Coronary artery (tissue), 2 donors: Measurements from ENCODE around the gene PCDHB2.
"Not testable (repeated sequence)": the region's sequence is repeated elsewhere in the genome, so short reads cannot be mapped to it uniquely, and the experiment has no call there.

Source experiments
- DNase-seq: peaks from one replicate; pipeline ENCODE4 v3.0.0-alpha.2; 2017; ENCODE audit warnings: low spot score
- H3K27ac ChIP-seq, 2 donors: fragments of 200-600 bp; sonication (generic); one replicate each; pipeline ENCODE4 v1.5.1; 2016 to 2019
- H3K4me3 ChIP-seq: fragments of 200-600 bp; sonication (generic); 2 replicates; pipeline ENCODE4 v1.5.1; 2016; ENCODE audit warnings: mild to moderate bottlenecking, moderate library complexity
- TF ChIP-seq, protein P1 (sequence below): fragments of 200-600 bp; sonication (generic); IDR thresholded peaks from one replicate; pipeline ENCODE4 v1.5.1; 2019; ENCODE audit warnings: antibody characterized with exemption

The PCDHB2 gene

DNA sequence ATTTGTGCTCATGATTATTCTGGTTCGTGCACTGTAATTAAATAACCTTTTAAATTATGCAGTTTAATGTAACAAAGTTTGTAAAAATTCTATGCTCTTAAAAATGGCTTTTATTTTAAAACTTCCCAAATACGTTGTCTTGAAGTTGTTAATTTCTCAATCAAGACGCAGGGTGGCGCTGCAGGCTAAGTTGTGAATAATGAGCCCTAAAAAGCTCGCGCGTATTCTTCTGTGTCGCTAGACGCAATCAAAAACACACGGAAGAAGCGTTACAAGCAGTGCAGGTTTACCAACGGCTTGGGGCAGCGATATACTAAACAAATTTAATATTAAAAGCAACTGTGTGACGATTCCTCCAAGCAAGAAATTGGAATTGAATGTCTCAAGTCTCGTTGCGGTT is 27.1 kb downstream of the PCDHB2 start, which contains the start of gene PCDHB4:
Gene PCDHB4, plus strand, starts transcription at position 256 of the 400 bp plus-strand sequence. CDS start 181 bp downstream, outside the sequence.
- H3K27ac ChIP-seq = no peak within 1 kb of the TSS
- TF ChIP-seq, protein P1, sequence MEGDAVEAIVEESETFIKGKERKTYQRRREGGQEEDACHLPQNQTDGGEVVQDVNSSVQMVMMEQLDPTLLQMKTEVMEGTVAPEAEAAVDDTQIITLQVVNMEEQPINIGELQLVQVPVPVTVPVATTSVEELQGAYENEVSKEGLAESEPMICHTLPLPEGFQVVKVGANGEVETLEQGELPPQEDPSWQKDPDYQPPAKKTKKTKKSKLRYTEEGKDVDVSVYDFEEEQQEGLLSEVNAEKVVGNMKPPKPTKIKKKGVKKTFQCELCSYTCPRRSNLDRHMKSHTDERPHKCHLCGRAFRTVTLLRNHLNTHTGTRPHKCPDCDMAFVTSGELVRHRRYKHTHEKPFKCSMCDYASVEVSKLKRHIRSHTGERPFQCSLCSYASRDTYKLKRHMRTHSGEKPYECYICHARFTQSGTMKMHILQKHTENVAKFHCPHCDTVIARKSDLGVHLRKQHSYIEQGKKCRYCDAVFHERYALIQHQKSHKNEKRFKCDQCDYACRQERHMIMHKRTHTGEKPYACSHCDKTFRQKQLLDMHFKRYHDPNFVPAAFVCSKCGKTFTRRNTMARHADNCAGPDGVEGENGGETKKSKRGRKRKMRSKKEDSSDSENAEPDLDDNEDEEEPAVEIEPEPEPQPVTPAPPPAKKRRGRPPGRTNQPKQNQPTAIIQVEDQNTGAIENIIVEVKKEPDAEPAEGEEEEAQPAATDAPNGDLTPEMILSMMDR = no peak
- DNase-seq = no peak
- H3K4me3 ChIP-seq = peak within 1 kb of the TSS; percentile 37

DNA sequence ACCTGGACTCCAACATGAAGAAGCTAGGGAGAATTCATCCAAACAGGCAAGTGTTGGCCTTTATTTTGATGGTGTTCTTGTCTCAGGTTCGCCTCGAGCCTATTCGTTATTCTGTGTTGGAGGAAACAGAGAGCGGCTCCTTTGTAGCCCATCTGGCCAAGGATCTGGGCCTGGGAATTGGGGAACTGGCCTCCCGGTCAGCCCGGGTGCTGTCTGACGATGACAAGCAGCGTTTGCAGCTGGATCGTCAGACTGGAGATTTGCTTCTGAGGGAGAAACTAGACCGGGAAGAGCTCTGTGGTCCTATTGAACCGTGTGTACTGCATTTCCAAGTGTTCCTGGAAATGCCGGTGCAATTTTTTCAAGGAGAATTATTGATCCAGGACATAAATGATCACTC is 27.6 kb downstream of the PCDHB2 start:
- H3K4me3 ChIP-seq = peak overlapping the region; percentile 37
- no peak for DNase-seq
- TF ChIP-seq, protein P1 = no peak
- H3K27ac ChIP-seq = no peak overlapping the region

DNA sequence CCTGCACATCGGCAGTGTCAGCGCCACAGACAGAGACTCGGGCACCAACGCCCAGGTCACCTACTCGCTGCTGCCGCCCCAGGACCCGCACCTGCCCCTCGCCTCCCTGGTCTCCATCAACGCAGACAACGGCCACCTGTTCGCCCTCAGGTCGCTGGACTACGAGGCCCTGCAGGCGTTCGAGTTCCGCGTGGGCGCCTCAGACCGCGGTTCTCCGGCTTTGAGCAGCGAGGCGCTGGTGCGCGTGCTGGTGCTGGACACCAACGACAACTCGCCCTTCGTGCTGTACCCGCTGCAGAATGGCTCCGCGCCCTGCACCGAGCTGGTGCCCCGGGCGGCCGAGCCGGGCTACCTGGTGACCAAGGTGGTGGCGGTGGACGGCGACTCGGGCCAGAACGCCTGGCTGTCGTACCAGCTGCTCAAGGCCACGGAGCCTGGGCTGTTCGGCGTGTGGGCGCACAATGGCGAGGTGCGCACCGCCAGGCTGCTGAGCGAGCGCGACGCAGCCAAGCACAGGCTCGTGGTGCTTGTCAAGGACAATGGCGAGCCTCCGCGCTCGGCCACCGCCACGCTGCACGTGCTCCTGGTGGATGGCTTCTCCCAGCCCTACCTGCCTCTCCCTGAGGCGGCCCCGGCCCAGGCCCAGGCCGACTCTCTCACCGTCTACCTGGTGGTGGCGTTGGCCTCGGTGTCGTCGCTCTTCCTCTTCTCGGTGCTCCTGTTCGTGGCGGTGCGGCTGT is 29.2 kb downstream of the PCDHB2 start:
- not testable (repeated sequence) for DNase-seq, H3K27ac ChIP-seq
- peak overlapping the region; percentile 34 for H3K4me3 ChIP-seq

DNA sequence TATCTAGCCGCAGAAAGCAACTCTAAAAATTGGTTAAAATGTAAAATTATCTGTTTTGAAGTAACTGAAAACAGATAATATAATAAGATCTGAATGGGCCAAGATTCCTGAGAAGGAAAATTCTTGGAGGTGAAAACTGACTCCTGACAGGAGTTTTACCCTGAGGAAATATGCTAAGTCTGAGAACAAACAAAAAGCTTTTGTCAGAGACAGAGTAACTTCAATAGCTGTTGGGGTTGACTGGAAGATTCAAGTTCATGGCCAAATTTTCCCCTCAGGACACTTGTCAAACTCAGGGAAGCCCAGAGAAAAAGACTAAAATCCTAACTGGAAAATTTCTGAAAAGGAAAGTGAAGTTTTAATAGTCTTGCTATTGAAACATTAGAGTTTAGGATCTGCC is 32.9 kb downstream of the PCDHB2 start:
- no peak for DNase-seq
- Histone ChIP-seq H3K4me3 (no peak overlapping the region), H3K27ac (no peak overlapping the region)
- TF ChIP-seq, protein P1 = no peak

DNA sequence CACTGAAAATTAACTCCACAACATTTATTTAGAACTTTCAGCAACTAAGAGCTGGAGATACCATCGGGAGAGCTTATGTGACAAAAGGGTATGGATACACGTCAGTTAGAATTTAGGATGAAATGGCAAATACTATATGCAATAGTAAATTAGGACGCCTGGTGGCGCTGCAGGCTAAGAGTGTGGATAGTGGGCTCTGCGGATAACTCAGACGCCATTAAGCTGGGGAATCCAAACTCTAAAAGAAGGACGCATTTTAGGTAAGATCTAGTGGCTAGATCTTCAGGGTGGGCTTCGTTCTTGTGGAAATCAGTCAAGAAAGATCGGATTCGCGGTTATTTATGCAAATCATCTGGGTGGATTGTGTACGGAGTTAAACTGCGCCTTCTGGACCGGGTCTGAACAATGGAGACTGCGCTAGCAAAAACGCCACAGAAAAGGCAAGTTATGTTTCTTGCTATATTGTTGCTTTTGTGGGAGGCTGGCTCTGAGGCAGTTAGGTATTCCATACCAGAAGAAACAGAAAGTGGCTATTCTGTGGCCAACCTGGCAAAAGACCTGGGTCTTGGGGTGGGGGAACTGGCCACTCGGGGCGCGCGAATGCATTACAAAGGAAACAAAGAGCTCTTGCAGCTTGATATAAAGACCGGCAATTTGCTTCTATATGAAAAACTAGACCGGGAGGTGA is 40.8 kb downstream of the PCDHB2 start, which contains the start of gene PCDHB5:
Gene PCDHB5, plus strand, starts transcription at position 177 of the 688 bp plus-strand sequence. Its CDS starts 229 bp downstream, at position 406.
- H3K27ac ChIP-seq = no peak within 1 kb of the TSS
- TF ChIP-seq, protein P1 = peak; percentile 18
- peak within 1 kb of the TSS; percentile 52 for H3K4me3 ChIP-seq
- no peak for DNase-seq

DNA sequence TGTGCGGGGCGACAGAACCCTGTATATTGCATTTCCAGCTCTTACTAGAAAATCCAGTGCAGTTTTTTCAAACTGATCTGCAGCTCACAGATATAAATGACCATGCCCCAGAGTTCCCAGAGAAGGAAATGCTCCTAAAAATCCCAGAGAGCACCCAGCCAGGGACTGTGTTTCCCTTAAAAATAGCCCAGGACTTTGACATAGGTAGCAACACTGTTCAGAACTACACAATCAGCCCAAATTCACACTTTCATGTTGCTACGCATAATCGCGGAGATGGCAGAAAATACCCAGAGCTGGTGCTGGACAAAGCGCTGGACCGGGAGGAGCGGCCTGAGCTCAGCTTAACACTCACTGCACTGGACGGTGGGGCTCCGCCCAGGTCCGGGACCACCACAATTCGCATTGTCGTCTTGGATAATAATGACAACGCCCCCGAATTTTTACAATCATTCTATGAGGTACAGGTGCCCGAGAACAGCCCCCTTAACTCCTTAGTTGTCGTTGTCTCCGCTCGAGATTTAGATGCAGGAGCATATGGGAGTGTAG is 41.4 kb downstream of the PCDHB2 start:
- peak overlapping the region; percentile 52 for H3K4me3 ChIP-seq

DNA sequence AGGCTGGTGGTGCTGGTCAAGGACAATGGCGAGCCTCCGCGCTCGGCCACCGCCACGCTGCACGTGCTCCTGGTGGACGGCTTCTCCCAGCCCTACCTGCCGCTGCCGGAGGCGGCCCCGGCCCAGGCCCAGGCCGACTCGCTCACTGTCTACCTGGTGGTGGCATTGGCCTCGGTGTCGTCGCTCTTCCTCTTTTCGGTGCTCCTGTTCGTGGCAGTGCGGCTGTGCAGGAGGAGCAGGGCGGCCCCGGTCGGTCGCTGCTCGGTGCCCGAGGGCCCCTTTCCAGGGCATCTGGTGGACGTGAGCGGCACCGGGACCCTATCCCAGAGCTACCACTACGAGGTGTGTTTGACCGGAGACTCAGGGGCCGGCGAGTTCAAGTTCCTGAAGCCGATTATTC is 42.9 kb downstream of the PCDHB2 start:
- not testable (repeated sequence) for H3K27ac ChIP-seq, DNase-seq

More for the DNA sequence above, 41.4 kb downstream of the PCDHB2 start:
- no peak for DNase-seq
- TF ChIP-seq, protein P1 = no peak
- no peak overlapping the region for H3K27ac ChIP-seq

More for the DNA sequence above, 42.9 kb downstream of the PCDHB2 start:
- H3K4me3 ChIP-seq = not testable (repeated sequence)
